K562 (cell line): Measurements from ENCODE around the gene PRLHR. TPM values are rescaled to one million over a fixed set of nuclear protein-coding genes. Genes with fewer than 3 reads are reported as not detected.
"Not testable (repeated sequence)": the region's sequence is repeated elsewhere in the genome, so short reads cannot be mapped to it uniquely, and the experiment has no call there.

Source experiments
- ATAC-seq: fragments of 200-7000 bp; cut with Tn5 transposase; 3 replicates; pipeline ENCODE4 v1.9.1; 2020; ENCODE audit warnings: moderate library complexity
- BruUV-seq: library from RNA; stranded (reverse); fragments of 400-500 nt; replicated peaks from 2 replicates; lab custom pipeline; 2021; lab: Mats Ljungman, UMichigan
- CTCF ChIA-PET: fragments of 300-600 bp; formaldehyde crosslinking; extraction: SDS; loops from one replicate; lab custom pipeline; 2021; ENCODE audit warnings: low intra/inter-chr PET ratio; lab: Yijun Ruan, JAX
- POLR2A ChIA-PET: fragments of 300-600, 350-650 bp; sonication (Branson Sonifier 250); formaldehyde crosslinking; extraction: SDS; loops from one replicate; lab custom pipeline; 2021; ENCODE audit warnings: antibody characterized with exemption, inconsistent platforms; lab: Yijun Ruan, JAX
- DNase-seq, 4 experiments: peaks; one replicate each; pipeline versions ENCODE4 v3.0.0 to v3.0.0-alpha.2; 2011 to 2018; ENCODE audit warnings: low spot score in 3 of 4, mixed read lengths in 3 of 4; ENCODE audit errors: extremely low read depth in 1 of 4
- FAIRE-seq: peaks from 2 replicates; lab custom pipeline; 2011; peaks lifted over from hg19 to GRCh38; lab: Jason Lieb, UNC
- H2AFZ ChIP-seq: 2 replicates; pipeline ENCODE4 v1.6.0; 2011; ENCODE audit warnings: low read depth, low read length, control low read depth, inconsistent platforms
- H3K27ac ChIP-seq: fragments of 200-600 bp; 3 replicates; pipeline ENCODE4 v1.8.0; 2011; ENCODE audit warnings: low read depth, mild to moderate bottlenecking, control low read depth, inconsistent platforms, low read length, moderate library complexity, mixed read lengths; ENCODE audit errors: extremely low read depth
- H3K27me3 ChIP-seq, 2 experiments: fragments of 300-600 bp in 1 of 2; 2 replicates in 1 of 2; 3 replicates in 1 of 2; pipeline versions ENCODE4 v1.6.0 to v1.8.0; 2011; ENCODE audit warnings: inconsistent platforms in 2 of 2, low read length in 2 of 2, mild to moderate bottlenecking in 1 of 2, mixed read lengths in 1 of 2, moderate library complexity in 1 of 2; ENCODE audit not compliant: control insufficient read depth in 2 of 2, insufficient read depth in 2 of 2
- H3K36me3 ChIP-seq: fragments of 300-600 bp; 3 replicates; pipeline ENCODE4 v1.8.0; 2011; ENCODE audit warnings: mild to moderate bottlenecking, low read length, inconsistent platforms; ENCODE audit not compliant: control insufficient read depth, insufficient read depth
- H3K4me1 ChIP-seq, 2 experiments: fragments of 200-600 bp in 1 of 2; replicated peaks in 1 of 2; 2 replicates in 1 of 2; 3 replicates in 1 of 2; pipeline versions ENCODE4 v1.5.1 to v1.8.0; 2011; ENCODE audit warnings: inconsistent platforms in 2 of 2, low read length in 2 of 2, mild to moderate bottlenecking in 1 of 2, mixed read lengths in 1 of 2, moderate library complexity in 1 of 2; ENCODE audit not compliant: control insufficient read depth in 2 of 2, insufficient read depth in 2 of 2
- H3K4me2 ChIP-seq: 2 replicates; pipeline ENCODE4 v1.6.1; 2011; ENCODE audit warnings: low read length, control low read depth, inconsistent platforms, mixed read lengths; ENCODE audit not compliant: insufficient read depth
- H3K4me3 ChIP-seq: fragments of 200-600 bp; sonication (generic), shearing (Covaris generic); 2 replicates; pipeline ENCODE4 v1.5.1; 2016; ENCODE audit warnings: control low read depth, inconsistent platforms
- H3K79me2 ChIP-seq: fragments of 200-600 bp; 3 replicates; pipeline ENCODE4 v1.8.0; 2011; ENCODE audit warnings: low read length, inconsistent platforms; ENCODE audit not compliant: control insufficient read depth, insufficient read depth
- H3K9ac ChIP-seq, 2 experiments: 2 replicates each; pipeline versions ENCODE4 v1.6.0 to v1.6.1; 2011; ENCODE audit warnings: low read depth in 2 of 2, low read length in 2 of 2, control low read depth in 1 of 2, inconsistent platforms in 1 of 2, mild to moderate bottlenecking in 1 of 2, mixed read lengths in 1 of 2; ENCODE audit not compliant: insufficient read depth in 1 of 2
- H3K9me1 ChIP-seq: one replicate; pipeline ENCODE4 v1.6.0; 2011; ENCODE audit warnings: inconsistent platforms, mild to moderate bottlenecking, low read length, moderate library complexity; ENCODE audit not compliant: control insufficient read depth, insufficient read depth
- H3K9me3 ChIP-seq: replicated peaks from 2 replicates; pipeline ENCODE4 v1.5.1; 2011; ENCODE audit warnings: low read depth, low read length, inconsistent platforms; ENCODE audit not compliant: control insufficient read depth, insufficient read depth
- H4K20me1 ChIP-seq: replicated peaks from 2 replicates; pipeline ENCODE4 v1.6.1; 2011; ENCODE audit warnings: low read length, inconsistent platforms, mixed read lengths; ENCODE audit not compliant: control insufficient read depth, insufficient read depth
- BMI1 ChIP-seq: fragments of 150-350 bp; IDR thresholded peaks from 2 replicates; pipeline ENCODE4 v1.6.1; 2014; ENCODE audit warnings: low read length
- HNRNPK ChIP-seq: fragments of 200-400 bp; formaldehyde crosslinking; IDR thresholded peaks from one replicate; pipeline ENCODE4 v1.6.1; 2018; ENCODE audit warnings: mild to moderate bottlenecking, low read depth, low read length; ENCODE audit not compliant: poor library complexity, severe bottlenecking
- HNRNPL ChIP-seq: fragments of 200-400 bp; formaldehyde crosslinking; IDR thresholded peaks from 2 replicates; pipeline ENCODE4 v1.6.1; 2017; ENCODE audit warnings: low read depth, mild to moderate bottlenecking, low read length
- HNRNPLL ChIP-seq: fragments of 200-400 bp; formaldehyde crosslinking; IDR thresholded peaks from 2 replicates; pipeline ENCODE4 v1.6.1; 2017; ENCODE audit warnings: low read length, low read depth, mild to moderate bottlenecking; ENCODE audit not compliant: poor library complexity, severe bottlenecking
- KLF10 ChIP-seq: fragments of 250-450 bp; sonication (Bioruptor Pico); IDR thresholded peaks from 2 replicates; pipeline ENCODE4 v1.6.1; 2021; ENCODE audit warnings: matching md5 sums
- NFE2 ChIP-seq: IDR thresholded peaks from 2 replicates; pipeline ENCODE4 v1.6.1; 2014; ENCODE audit warnings: antibody characterized with exemption, low read depth
- TAF1 ChIP-seq: IDR thresholded peaks from 2 replicates; pipeline ENCODE4 v1.6.1; 2011; ENCODE audit warnings: mild to moderate bottlenecking, low read length, moderate library complexity; ENCODE audit not compliant: insufficient read depth, control insufficient read depth, severe bottlenecking; ENCODE audit errors: extremely low read depth
- WGBS: fragments of 100-300 bp; shearing (Covaris generic); methylation state at CpG from one replicate; pipeline ENCODE4 v1.1.6; 2016; ENCODE audit warnings: low coverage, mixed read lengths; ENCODE audit not compliant: insufficient coverage; ENCODE audit errors: missing lambda C conversion rate; 5-methylcytosine and 5-hydroxymethylcytosine counted together
- in situ Hi-C: fragments of 300-500 bp; cut with MboI; formaldehyde crosslinking; loops from 4 replicates; pipeline ENCODE4 v1.15.0; 2018; ENCODE audit warnings: inconsistent platforms, mixed read lengths
- intact Hi-C: fragments of 100-400 bp; cut with micrococcal nuclease; formaldehyde crosslinking; loops from 2 replicates; pipeline ENCODE4 v1.14.2; 2022
- polyA plus RNA-seq, 8 experiments: library from polyadenylated mRNA; depleted of rRNA in 4 of 8; stranded (reverse) in 5 of 8; unstranded in 3 of 8; fragments of >200 nt; fragmentation: Nextera tagmentation in 2 of 8; fragmentation: Illumina TruSeq in 1 of 8; extraction: Ambion mirVana in 2 of 8; extraction: Trizol in 1 of 8; gene quantifications; 2 replicates each; pipeline versions ENCODE4 v1.2.1 to v1.2.3, GENCODE V29; 2011 to 2014; ENCODE audit warnings: inconsistent platforms in 1 of 8, missing spikeins in 1 of 8
- total RNA-seq, 7 experiments: library from RNA; depleted of rRNA in 6 of 7; stranded (reverse); fragments of >200 nt in 6 of 7; fragmentation: Illumina TruSeq in 2 of 7; extraction: Trizol in 2 of 7; gene quantifications; 2 replicates each; pipeline versions ENCODE4 v1.2.1 to v1.2.3, GENCODE V29; 2011 to 2021; ENCODE audit warnings: low replicate concordance in 1 of 7

The PRLHR gene
- total and polyA plus RNA-seq, 9 of the 15 experiments (the other 6 are each of a cell fraction or from before 2014, with no cell fraction given): not detected

GRCh38 chr10:118621304-118621942, 26.0 kb upstream of the PRLHR start (continued):
- TF ChIP-seq HNRNPK (no peak), HNRNPLL (no peak), BMI1 (no peak)

- in situ Hi-C loops, H3K27me3 ChIP-seq, H3K4me2 ChIP-seq, H3K9ac ChIP-seq, H3K9me3 ChIP-seq, BruUV-seq, POLR2A ChIA-PET, ATAC-seq, intact Hi-C loops, DNase-seq, H3K4me1 ChIP-seq, CTCF ChIA-PET, H3K36me3 ChIP-seq, FAIRE-seq, H4K20me1 ChIP-seq, H3K27ac ChIP-seq, H2AFZ ChIP-seq, H3K4me3 ChIP-seq, H3K9me1 ChIP-seq, H3K79me2 ChIP-seq: not testable (repeated sequence)
- 4% methylated on average over 4 of the region's 4 CpGs for WGBS
Observed at GRCh38 chr10:118613863-118614262, 18.4 kb upstream of the PRLHR start.

GRCh38 chr10:118610577-118610976, 15.1 kb upstream of the PRLHR start:
- FAIRE-seq: no peak
- ChIA-PET CTCF (no interaction called here), POLR2A (no interaction called here)
- H3K36me3 ChIP-seq: no peaks in the 10 kb centered on the region
- intact Hi-C loops (no loop called here), in situ Hi-C loops (no loop called here)
- no peaks in the 10 kb centered on the region for H3K9me3 ChIP-seq
- no peaks in the 10 kb centered on the region for H3K4me1 ChIP-seq
- H3K27me3 ChIP-seq: peaks cover 0 to 5% of the 10 kb centered on the region in 2 experiments; a peak in 1 of 5 replicates
- H2AFZ ChIP-seq: no peak overlapping the region
- no TSS peak for BruUV-seq
- H3K79me2 ChIP-seq: no peaks in the 10 kb centered on the region
- no peak overlapping the region for H3K4me3 ChIP-seq
- 0% methylated on average over 2 of the region's 2 CpGs for WGBS
- TF ChIP-seq NFE2: no peak
- no peak for TF ChIP-seq TAF1
- TF ChIP-seq KLF10 (CRISPR knock-in tag): no peak
- TF ChIP-seq HNRNPL: no peak
- H3K9me1 ChIP-seq: no peaks in the 10 kb centered on the region
- no peak overlapping the region for H3K4me2 ChIP-seq
- H3K27ac ChIP-seq: no peak overlapping the region
- ATAC-seq: no peak
- no peak for DNase-seq
- H3K9ac ChIP-seq: no peak overlapping the region
- H4K20me1 ChIP-seq: no peaks in the 10 kb centered on the region
